T-helper 17 cell (primary cell): Measurements from ENCODE around the gene MLN. TPM values are rescaled to one million over a fixed set of nuclear protein-coding genes. Genes with fewer than 3 reads are reported as not detected.

Experiments
- ATAC-seq: fragments of 150-1000 bp; cut with Tn5 transposase; 2 replicates; pipeline ENCODE4 v1.10.0; 2021; ENCODE audit warnings: mild to moderate bottlenecking, moderate library complexity
- DNase-seq, 3 donors: peaks; one replicate each; pipeline versions ENCODE4 v3.0.0 to v3.0.0-alpha.2; 2020 to 2021
- H3K9me3 ChIP-seq: one replicate; pipeline ENCODE4 v1.7.0; 2013; ENCODE audit warnings: low read length, mild to moderate bottlenecking; ENCODE audit not compliant: control insufficient read depth, poor library complexity, severe bottlenecking
- H3K27ac Mint-ChIP-seq: one replicate; pipeline ENCODE4 v1.8.0; 2022; ENCODE audit warnings: mild to moderate bottlenecking, moderate library complexity, mixed read lengths
- H3K27me3 Mint-ChIP-seq: one replicate; pipeline ENCODE4 v1.8.0; 2022; ENCODE audit warnings: mixed read lengths
- H3K36me3 Mint-ChIP-seq: one replicate; pipeline ENCODE4 v1.8.0; 2022; ENCODE audit warnings: low read depth, mixed read lengths
- H3K4me1 Mint-ChIP-seq: one replicate; pipeline ENCODE4 v1.8.0; 2022; ENCODE audit warnings: mild to moderate bottlenecking, mixed read lengths
- H3K4me3 Mint-ChIP-seq: one replicate; pipeline ENCODE4 v1.8.0; 2022; ENCODE audit warnings: mild to moderate bottlenecking, moderate library complexity, mixed read lengths
- total RNA-seq, 4 donors: library from RNA in 2 of 4; stranded (reverse) in 2 of 4; gene quantifications; one replicate each; pipeline ENCODE4 v1.2.3 and lab custom pipeline; 2022 to 2026

MLN gene, protein sequence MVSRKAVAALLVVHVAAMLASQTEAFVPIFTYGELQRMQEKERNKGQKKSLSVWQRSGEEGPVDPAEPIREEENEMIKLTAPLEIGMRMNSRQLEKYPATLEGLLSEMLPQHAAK
- total RNA-seq = not detected
- total RNA-seq (lab: John Stamatoyannopoulos, UW) = 0 reads per million in 2 donors

DNA sequence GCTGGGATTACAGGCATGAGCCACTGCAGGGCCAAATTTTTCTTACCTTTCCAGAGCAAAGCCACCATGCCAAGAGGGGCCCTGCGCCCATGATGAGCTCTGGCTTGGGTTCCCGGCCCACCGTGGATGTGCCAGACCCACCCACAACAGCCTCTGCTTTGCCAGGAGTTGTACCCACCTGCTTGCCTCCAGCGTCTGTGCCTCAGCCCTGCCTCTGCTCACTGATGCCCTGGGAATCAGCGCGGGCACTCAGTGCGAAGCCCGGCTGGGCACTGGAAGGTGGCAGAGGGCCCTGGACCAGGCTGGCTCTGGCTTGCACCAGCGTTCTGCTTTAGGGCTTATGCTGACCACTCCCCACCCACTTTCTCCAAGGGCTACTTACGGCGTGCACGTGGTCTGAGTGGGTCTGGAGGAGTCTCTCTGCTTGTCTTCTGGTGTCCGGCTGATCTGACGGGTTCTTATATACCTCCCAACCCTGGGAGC lies at the start of gene MLN:
Gene MLN, minus strand, starts transcription at position 433 of the 483 bp plus-strand sequence. CDS start 2,840 bp downstream, outside the sequence.
- H3K4me1 Mint-ChIP-seq = peaks cover 13% of the 10 kb centered on the region
- no peak for ATAC-seq
- H3K4me3 Mint-ChIP-seq = no peak within 1 kb of the TSS
- no peak for DNase-seq
- H3K9me3 ChIP-seq = no peaks in the 10 kb centered on the region
- H3K27ac Mint-ChIP-seq = no peak within 1 kb of the TSS
- H3K27me3 Mint-ChIP-seq = peaks cover 38% of the 10 kb centered on the region
- H3K36me3 Mint-ChIP-seq = no peaks in the 10 kb centered on the region

DNA sequence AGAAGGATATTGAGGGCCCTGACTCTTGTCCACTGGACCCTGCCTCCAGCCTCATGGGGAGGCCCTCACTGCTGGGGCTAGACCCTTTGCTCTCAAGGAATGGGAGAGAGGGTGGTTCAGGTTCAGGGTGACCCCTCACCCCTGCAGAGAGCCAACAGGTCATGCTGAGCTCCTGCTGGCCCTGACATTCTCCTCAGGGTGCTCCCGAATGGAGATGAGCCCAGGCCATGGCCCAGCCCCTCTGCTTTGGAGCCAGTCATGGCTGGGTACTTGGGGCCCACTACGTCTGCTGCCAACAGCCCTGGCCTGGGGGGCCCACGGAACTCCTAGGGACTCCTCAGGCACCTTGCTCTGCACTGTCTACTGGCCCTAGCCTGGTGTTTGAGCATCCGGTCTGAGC lies 49.2 kb upstream of the MLN start:
- Mint-ChIP-seq H3K4me3 (no peak overlapping the region), H3K27ac (no peak overlapping the region), H3K36me3 (no peaks in the 10 kb centered on the region), H3K27me3 (peaks cover 26% of the 10 kb centered on the region), H3K4me1 (peaks cover 20% of the 10 kb centered on the region)
- no peaks in the 10 kb centered on the region for H3K9me3 ChIP-seq
- DNase-seq = no peak
- no peak for ATAC-seq

DNA sequence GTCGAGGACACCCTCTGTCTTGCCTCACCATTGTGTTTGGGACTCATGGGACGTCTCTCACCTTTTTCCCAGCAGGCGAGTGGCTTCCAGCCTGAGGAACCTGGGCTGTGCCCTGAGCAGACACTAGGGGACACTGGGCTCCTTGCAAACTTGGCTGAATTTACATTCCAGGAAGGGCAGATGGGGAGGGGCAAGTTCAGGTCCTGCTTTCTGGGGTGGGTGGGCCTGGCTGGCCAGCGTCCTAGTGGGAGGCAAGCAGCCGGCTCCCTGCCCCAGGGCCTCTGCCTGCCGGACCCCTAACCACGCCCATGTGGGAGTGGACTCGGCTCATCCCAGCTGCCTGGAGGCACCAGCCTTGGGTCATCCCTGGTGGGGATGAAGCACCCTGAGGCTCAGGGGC lies 48.2 kb upstream of the MLN start:
- Mint-ChIP-seq H3K27ac (no peak overlapping the region), H3K4me3 (no peak overlapping the region), H3K27me3 (peaks cover 22% of the 10 kb centered on the region), H3K4me1 (peaks cover 11% of the 10 kb centered on the region), H3K36me3 (no peaks in the 10 kb centered on the region)
- DNase-seq (no peak), ATAC-seq (no peak)
- H3K9me3 ChIP-seq = no peaks in the 10 kb centered on the region

DNA sequence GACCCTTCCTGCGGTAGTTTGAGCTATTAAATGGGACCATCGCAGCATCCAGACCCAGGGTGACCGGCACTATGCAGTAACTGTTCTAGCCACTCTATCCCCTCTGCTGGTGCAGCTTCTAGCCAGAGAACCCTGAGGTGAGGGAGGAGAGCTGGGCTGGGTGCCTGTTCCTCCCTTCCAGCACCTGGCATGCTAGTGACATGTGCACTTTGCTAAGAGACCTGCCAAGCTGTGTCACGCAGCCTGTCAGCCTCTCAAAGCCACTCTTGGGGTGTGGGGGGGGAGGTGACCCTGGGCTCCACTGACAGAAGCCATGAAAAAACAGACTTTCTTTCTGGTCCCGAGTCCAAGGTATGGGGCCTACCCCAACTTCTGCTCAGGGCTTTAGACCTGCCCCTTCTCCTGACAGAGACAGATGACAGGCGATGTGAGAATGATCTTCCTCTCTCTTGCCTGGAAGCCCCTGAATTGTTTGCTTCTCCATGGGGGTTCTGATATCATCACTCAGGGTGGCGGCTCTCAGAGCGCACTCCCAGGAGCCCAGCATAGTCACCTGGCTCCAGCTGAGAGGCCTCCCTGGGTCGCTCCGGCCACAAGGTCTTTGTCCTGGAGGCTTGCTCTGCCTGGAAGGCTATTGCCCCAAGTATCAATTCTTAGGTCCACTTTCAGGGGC lies 47.2 kb upstream of the MLN start:
- H3K9me3 ChIP-seq = no peaks in the 10 kb centered on the region
- ATAC-seq (no peak), DNase-seq (no peak)
- no peak overlapping the region for H3K27ac Mint-ChIP-seq
- no peaks in the 10 kb centered on the region for H3K36me3 Mint-ChIP-seq
- peaks cover 22% of the 10 kb centered on the region for H3K27me3 Mint-ChIP-seq
- peaks cover 6% of the 10 kb centered on the region for H3K4me1 Mint-ChIP-seq
- H3K4me3 Mint-ChIP-seq = no peak overlapping the region

DNA sequence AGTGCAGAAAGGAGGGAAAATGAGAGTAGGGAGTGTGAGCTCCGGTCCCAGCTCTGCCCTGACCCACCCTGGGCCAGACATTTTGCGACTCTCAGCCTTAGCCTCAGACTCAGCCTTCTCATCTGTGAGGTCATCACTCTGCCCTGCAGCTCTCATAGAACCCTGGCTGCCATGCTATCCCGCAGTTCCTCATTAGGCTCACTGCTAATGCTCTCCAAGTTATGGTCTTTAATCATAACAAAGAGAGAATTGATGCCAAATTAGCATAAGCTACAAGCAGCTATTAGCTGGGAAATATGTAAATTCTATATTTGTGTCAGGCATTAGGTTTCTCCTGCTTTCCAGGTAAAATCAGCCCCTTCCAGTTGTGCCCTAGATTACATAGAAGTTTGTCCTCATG lies 46.5 kb upstream of the MLN start:
- DNase-seq (no peak), ATAC-seq (no peak)
- Mint-ChIP-seq H3K36me3 (no peaks in the 10 kb centered on the region), H3K27ac (no peak overlapping the region), H3K4me3 (no peak overlapping the region), H3K27me3 (peaks cover 22% of the 10 kb centered on the region), H3K4me1 (peaks cover 4% of the 10 kb centered on the region)
- H3K9me3 ChIP-seq = no peaks in the 10 kb centered on the region

DNA sequence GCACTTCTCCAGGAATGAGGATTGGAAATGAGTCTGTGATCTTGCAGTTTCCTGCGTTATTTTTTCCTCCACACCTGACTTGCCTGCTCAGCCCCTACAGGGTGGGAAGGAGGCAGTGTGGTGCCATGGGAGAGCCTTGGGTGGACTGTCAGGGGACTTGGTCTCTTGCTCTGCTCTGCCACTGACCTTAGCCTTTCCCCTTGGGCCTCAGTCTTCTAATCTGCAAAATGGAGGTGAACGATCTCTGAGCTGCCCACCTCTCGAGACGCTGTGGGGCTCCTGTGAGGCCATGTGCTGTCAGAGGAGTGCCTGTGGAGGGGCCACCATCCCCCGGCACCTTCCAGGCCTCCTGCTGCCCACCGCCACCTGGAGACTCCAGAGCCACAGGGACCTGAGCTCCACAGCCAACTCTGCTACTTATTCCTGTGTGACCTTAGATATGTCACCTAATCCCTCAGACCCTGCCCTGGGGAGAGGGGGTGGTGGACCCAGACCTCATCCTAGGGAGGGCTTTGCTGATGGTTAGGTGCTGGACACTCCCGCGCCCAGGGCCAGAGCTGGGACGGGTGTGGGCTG lies 45.8 kb upstream of the MLN start:
- no peak for DNase-seq
- H3K27ac Mint-ChIP-seq = no peak overlapping the region
- no peak overlapping the region for H3K4me3 Mint-ChIP-seq
- H3K9me3 ChIP-seq = no peaks in the 10 kb centered on the region
- ATAC-seq = no peak
- H3K36me3 Mint-ChIP-seq = no peaks in the 10 kb centered on the region
- H3K27me3 Mint-ChIP-seq = peaks cover 21% of the 10 kb centered on the region
- peaks cover 2% of the 10 kb centered on the region for H3K4me1 Mint-ChIP-seq

DNA sequence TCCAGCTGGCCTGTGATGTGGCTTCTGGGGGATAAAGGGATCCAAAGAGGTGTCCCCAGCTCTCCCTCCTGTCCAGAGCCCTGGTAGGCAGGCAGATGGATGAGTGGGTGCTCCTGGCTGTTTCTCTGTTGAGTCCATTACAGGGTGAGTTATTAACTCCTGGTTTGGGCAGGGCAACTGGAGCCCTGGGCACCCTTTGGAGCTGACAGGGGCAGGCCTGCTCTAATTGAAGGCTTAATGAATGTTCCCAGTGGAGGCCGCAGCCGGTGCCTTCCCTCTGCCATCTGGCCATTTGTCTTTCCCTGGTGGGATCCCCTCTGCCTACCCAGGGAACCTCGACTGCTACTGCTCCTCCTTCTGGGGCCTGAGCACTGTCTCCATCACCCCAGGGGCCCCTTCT lies 44.7 kb upstream of the MLN start:
- no peak overlapping the region for H3K27ac Mint-ChIP-seq
- peaks cover 18% of the 10 kb centered on the region for H3K27me3 Mint-ChIP-seq
- no peaks in the 10 kb centered on the region for H3K4me1 Mint-ChIP-seq
- no peak overlapping the region for H3K4me3 Mint-ChIP-seq
- no peak for DNase-seq
- H3K36me3 Mint-ChIP-seq = no peaks in the 10 kb centered on the region
- no peaks in the 10 kb centered on the region for H3K9me3 ChIP-seq
- ATAC-seq = no peak

DNA sequence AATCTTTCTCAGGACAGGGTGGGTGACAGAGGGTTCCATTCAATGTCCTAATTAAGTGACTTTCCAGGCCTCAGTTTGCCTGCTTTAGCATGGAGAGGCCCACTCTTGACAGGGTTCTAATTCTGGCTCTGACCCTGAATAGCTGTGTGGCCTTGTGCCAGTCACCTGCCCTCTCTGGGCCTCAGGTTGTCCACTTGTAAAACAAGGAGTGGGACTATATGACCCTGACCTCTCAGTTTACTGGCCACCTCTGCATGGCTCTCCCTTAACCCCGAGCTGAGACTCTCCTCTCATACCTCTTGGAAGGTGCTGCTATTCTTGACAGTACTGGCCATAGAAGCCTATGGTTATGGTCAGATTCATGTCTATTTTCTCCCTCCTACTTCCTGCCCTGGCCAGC lies 44.1 kb upstream of the MLN start:
- no peak for DNase-seq
- H3K9me3 ChIP-seq = no peaks in the 10 kb centered on the region
- no peaks in the 10 kb centered on the region for H3K36me3 Mint-ChIP-seq
- H3K4me1 Mint-ChIP-seq = no peaks in the 10 kb centered on the region
- no peak for ATAC-seq
- H3K27me3 Mint-ChIP-seq = peaks cover 18% of the 10 kb centered on the region
- H3K4me3 Mint-ChIP-seq = no peak overlapping the region
- no peak overlapping the region for H3K27ac Mint-ChIP-seq

DNA sequence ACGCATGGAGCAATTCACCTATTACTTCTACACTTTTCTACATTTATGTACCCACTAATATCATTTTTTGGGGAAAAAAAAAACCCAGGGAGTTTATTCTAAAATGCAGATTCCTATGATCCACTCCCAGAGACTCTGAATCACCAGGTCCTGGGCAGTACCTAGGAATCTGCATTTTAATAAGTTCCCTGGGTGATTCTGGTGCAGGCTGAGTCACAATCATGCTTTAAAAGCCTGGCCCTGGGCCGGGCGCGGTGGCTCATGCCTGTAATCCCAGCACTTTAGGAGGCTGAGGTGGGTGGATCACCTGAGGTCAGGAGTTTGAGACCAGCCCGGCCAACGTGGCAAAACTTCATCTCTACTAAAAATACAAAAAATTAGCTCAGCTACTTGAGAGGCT lies 43.3 kb upstream of the MLN start:
- ATAC-seq (no peak), DNase-seq (no peak)
- no peaks in the 10 kb centered on the region for H3K36me3 Mint-ChIP-seq
- no peaks in the 10 kb centered on the region for H3K4me1 Mint-ChIP-seq
- no peak overlapping the region for H3K4me3 Mint-ChIP-seq
- no peak overlapping the region for H3K27ac Mint-ChIP-seq
- H3K27me3 Mint-ChIP-seq = peaks cover 18% of the 10 kb centered on the region
- no peaks in the 10 kb centered on the region for H3K9me3 ChIP-seq

DNA sequence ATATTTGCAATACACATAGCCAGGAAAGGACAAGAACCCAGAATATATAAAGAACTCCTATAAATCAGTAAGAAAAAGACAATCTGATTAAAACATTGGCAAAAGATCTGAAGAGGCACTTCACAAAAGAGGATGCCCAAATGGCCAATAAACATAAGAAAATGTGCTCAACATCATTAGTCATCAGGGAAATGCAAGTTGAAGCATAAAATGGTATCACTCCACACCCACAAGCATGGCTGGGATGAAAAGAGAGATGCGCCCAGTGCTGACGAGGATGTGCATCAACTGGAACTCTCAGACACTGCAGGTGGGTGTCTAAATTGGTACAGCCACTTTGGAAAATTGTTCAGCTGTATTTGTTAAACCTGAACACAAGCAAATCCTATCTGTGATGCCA lies 42.4 kb upstream of the MLN start:
- DNase-seq (no peak), ATAC-seq (no peak)
- H3K27me3 Mint-ChIP-seq = peaks cover 18% of the 10 kb centered on the region
- no peak overlapping the region for H3K4me3 Mint-ChIP-seq
- H3K36me3 Mint-ChIP-seq = no peaks in the 10 kb centered on the region
- H3K9me3 ChIP-seq = no peaks in the 10 kb centered on the region
- H3K27ac Mint-ChIP-seq = no peak overlapping the region
- H3K4me1 Mint-ChIP-seq = no peaks in the 10 kb centered on the region

DNA sequence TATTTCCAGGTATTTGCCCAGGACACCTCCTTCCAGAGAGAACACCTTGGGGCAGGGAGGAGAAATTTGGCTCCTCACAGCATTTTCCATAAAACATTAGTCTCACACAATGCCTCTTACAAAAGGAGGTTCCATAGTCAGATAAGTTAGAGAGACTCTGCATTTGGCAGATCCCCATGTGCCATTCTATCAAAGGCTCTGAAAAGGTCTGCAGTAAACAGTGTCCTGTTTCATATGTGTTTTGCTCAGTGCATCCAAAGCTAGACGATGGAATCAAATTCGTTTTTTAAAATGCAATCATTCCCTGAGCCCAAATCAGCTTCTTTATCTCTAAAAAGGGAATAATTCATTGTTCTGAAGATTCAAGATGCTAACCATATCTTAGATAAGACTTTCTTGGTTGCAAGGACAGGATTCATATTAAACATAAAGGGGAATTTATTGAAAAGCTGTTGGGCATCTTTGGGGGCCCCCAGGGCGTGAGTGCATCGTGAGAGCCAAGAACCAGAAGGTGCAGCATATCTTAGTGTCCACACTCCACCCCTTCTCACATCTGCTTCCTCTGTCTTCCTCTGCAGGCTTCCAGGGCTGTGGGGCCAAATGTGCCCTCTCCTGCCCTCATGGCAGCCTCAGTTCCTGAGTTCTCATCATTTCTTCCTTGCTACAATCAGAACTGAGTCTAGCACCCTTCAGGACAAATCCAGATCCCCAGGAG lies 41.4 kb upstream of the MLN start:
- ATAC-seq = no peak
- Mint-ChIP-seq H3K4me3 (no peak overlapping the region), H3K4me1 (peaks cover 3% of the 10 kb centered on the region), H3K27ac (peak overlapping the region; percentile 57), H3K36me3 (no peaks in the 10 kb centered on the region), H3K27me3 (peaks cover 12% of the 10 kb centered on the region)
- no peaks in the 10 kb centered on the region for H3K9me3 ChIP-seq
- no peak for DNase-seq

DNA sequence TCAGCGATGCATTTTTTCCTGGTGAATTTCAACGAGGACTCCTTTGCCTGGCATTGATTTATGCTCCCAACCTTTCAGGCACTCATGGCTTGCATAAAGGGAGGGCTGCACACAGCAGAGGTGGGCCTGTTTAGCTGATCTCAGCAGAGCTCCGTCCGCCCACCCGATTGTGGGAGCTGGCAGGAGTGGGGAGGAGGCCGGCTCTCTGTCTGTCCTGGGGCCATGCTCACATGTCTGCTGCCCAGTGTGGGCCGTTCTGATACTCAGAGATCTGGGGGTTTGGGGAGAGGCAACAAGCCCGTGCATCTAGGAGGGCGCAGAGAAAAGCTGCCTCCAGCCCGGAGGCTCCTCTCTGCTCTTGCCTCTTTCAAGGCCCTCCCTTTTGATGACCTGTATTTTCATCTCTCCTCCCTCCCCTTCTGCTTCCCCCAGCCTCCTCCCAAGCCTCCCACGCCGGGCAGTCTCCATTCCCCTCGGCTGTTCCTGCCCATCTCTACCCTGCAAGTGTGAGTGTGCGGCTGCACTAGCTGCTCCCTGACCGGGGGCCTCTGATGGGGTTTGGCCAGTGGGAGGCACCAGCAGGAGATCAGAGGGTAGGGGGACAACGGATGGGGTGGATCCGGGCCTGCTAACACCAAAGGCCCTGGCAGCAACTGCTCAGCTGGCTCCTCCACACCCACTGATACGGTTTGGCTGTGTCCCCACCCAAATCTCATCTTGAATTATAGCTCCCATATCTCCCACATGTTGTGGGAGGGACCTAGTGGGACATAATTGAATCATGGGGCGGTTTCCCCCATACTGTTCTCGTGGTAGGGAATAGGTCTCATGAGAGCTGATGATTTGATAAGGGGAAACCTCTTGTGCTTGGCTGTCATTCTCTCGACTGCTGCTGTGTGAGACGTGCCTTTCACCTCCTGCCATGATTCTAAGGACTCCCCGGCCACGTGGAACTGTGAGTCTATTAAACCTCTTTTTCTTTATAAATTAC lies 39.6 kb upstream of the MLN start:
- Mint-ChIP-seq H3K27ac (no peak overlapping the region), H3K36me3 (no peaks in the 10 kb centered on the region), H3K4me3 (no peak overlapping the region), H3K4me1 (peaks cover 10% of the 10 kb centered on the region), H3K27me3 (peaks cover 6% of the 10 kb centered on the region)
- no peak for ATAC-seq
- H3K9me3 ChIP-seq = no peaks in the 10 kb centered on the region
- no peak for DNase-seq
